CD1c-positive myeloid dendritic cell (primary cell): ENCODE measurements around the gene PPP1CA.
"Not testable (repeated sequence)": the region's sequence is repeated elsewhere in the genome, so short reads cannot be mapped to it uniquely, and the experiment has no call there.

ENCODE experiments used
- DNase-seq: peaks from one replicate; pipeline ENCODE4 v3.0.0-alpha.2; 2016; ENCODE audit errors: extremely low spot score

PPP1CA gene

DNA sequence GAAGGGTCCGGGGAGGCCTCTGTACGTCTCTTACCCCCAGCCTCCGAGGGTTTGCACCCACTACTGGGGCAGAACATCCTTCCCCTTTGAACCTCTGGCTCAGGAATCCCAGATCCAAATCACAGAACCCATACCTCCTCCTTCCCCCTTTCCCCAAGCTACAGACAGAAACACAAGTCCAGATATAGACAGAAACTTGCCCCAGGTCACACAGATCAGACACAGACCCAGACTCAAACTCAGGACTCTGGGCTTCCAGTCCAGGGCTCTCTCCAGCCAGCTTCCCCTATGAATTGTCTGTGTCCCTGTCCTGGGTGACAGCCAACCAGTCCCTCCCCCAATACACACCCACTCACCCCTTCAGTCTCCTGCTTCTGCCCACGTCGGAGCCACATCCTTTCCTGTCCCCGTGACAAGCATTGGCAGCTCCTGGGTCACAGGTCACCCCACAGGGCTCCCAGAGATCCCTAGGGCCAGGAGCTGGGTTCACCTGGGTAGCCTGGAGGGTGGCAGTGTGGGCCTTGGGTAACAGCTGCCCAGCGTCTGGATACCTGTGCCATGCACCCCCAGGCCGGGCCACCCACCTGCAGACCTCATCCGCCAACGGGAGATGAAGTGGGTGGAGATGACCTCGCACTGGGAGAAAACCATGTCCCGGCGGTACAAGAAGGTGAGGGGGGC lies 3.0 kb upstream of the PPP1CA start:
- DNase-seq: peak; percentile 86

- not testable (repeated sequence) for DNase-seq
Observed at GRCh38 chr11:67403085-67403484, 1.4 kb upstream of the PPP1CA start.

DNA sequence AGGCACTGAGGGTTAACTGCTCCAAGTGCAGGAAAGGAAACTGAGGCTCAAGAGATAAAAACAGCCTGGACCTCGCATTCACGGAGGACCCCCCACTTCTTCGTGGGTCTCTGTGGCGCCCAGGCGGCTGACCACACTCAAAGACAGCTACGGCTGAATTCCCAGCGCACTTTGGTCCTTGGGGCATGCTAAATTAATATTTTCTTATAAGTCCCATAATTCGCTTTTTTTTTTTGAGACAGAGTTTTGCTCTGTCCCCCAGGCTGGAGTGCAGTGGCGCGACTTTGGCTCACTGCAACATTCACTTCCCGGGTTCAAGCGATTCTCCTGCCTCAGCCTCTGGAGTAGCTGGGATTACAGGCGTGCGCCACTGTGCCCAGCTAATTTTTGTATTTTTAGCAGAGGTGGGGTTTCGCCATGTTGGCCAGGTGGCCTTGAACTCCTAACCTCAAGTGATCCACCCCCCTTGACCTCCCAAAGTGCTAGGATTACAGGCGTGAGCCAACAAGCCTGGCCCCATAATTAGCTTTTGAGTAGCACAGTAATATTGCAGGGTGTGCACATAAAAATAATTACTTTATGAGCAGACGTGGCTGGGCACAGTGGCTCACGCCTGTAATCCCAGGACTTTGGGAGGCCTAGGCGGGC lies 658 bp upstream of the PPP1CA start:
- DNase-seq: not testable (repeated sequence)

DNA sequence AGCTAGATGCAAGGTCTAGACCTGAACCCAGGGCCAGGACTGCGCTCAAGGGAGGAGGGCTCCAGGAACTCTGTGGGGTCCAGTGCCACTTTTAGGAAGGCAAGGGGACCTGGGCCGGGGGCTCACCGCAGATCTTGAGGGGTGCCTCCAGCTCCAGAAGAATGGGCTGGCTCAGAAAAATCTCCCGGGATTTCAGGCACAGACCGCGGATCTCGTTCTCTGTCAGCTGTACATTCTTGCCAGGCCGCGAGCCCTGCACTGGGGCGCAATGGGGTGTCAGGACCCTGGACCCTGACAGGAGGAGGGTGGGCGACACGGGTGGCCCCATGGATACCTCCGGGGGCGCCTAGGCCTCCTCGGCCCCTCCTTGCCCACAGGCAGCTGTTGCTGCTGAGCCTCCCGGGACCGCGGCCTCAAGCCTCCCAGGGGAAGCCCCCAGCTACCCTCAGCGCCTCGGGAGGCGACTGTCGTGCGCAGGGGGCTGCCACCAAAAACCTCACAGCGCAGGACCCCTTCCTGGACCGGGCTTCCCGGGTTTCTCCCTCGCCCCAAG lies 640 bp downstream of the PPP1CA start:
- no peak for DNase-seq

GRCh38 chr11:67400251-67400941 lies 1.3 kb downstream of the PPP1CA start:
- DNase-seq: no peak

DNA sequence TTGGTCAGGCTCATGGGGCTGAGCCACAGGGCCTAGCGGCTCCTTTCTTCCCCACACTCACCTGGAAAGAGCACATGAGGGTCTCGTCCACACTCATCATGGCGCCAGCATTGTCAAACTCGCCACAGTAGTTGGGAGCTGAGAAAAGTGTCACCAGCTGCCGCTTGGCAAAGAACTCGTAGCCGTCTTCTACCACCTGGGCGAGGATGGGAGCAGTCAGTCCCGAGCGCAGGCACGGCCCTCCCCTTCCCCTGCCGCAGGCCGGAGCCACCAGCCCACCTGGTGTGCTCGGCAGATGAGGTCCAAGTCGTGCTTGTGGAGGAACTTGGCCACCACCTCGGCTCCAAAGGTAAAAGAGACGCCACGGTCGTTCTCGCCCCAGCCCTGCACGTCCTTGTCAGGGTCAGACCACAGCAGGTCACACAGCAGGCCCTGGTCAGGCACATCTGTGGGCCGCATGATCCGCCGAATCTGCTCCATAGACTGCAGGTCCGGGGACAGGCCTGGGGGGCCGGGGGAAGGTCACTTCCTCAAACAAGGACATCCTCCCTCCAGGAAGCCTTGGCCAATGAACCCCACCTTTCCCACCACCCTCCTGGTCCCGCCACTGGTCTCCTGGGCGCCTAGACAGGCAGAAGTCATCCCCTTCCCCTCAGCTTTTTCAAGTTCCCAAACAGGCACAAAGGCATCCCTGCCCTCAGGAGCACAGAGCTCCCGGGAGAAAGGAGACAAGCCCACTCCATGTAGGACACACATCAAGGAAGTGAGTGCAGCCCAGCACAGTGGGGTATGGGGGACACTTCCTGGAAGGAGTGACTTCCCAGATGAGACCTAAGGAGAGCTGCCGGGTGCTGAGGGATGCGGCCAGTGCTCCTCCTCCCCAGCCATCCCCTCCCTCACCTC lies 2.7 kb downstream of the PPP1CA start:
- no peak for DNase-seq

- DNase-seq: no peak
Observed at GRCh38 chr11:67397986-67398660, 3.5 kb downstream of the PPP1CA start.

DNA sequence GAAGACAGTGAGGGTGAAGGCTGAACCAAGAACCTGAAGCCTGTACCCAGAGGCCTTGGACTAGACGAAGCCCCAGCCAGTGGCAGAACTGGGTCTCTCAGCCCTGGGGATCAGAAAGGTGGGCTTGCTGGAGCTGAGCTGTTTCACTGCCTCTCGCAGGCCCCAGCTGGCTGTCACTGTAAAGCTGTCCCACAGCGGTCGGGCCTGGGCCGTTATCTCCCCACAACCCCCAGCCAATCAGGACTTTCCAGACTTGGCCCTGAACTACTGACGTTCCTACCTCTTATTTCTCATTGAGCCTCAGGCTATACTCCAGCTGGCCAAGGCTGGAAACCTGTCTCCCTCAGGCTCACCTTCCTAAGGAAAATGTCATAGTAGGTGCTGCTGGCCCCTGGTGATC lies 4.1 kb downstream of the PPP1CA start:
- no peak for DNase-seq

DNA sequence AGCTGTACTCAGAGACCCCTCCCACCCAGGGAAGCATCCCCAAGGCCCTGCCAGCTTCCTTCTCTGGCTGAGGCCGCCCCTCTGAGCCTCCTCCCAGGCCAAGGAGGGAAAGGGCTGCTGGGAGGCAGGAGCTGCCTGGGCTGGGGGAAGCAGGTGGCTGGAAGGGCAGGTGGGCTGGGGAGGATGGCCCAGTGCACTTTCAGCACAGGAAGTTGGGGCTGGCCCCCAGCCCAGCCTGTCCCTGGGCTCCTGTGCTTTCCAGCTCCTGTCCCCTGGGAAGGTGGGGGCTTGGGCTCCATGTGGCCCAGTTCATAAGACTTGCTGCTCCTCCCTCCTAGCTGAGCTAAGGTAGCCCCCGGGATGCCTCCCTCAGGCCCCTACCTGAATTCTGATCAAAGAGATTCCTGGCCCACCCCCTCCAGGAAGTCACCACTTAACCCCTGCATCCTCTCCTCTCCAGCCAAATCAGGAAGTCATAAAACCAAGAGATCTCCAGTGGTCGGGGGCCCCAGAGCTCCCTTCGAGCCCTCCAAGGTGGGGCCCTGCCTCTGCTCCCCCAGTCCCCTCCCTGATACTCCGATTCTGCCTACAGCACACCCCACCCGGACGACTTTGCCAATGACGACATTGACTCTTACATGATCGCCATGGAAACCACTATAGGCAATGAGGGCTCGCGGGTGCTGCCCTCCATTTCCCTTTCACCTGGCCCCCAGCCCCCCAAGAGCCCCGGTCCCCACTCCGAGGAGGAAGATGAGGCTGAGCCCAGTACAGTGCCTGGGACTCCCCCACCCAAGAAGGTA lies 4.9 kb downstream of the PPP1CA start:
- no peak for DNase-seq

DNA sequence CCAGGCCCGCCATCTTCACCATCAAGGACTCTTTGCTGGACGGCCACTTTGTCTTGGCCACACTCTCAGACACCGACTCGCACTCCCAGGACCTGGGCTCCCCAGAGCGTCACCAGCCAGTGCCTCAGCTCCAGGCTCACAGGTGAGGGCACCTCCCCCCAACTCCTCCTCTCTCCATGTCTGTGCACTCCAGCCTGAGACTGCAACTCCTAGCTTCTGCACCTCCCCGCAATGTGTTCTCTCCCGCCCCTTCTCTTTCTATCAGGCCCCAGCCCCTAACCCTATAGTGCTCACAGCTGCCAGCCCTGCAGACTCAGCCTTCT lies 5.4 kb downstream of the PPP1CA start:
- no peak for DNase-seq

GRCh38 chr11:67395555-67396258 lies 6.0 kb downstream of the PPP1CA start:
- no peak for DNase-seq

- DNase-seq: no peak
Observed at GRCh38 chr11:67393990-67394389, 7.7 kb downstream of the PPP1CA start.

GRCh38 chr11:67393437-67393836 lies 8.2 kb downstream of the PPP1CA start:
- no peak for DNase-seq

- no peak for DNase-seq
Observed at GRCh38 chr11:67392183-67392715, 9.4 kb downstream of the PPP1CA start.

GRCh38 chr11:67391304-67392182 lies 10.1 kb downstream of the PPP1CA start, which contains the start of gene RAD9A:
TSS of gene RAD9A (plus strand) at chr11:67391986. CDS start at chr11:67392045, 59 bp downstream.
- DNase-seq: peak; percentile 97

DNA sequence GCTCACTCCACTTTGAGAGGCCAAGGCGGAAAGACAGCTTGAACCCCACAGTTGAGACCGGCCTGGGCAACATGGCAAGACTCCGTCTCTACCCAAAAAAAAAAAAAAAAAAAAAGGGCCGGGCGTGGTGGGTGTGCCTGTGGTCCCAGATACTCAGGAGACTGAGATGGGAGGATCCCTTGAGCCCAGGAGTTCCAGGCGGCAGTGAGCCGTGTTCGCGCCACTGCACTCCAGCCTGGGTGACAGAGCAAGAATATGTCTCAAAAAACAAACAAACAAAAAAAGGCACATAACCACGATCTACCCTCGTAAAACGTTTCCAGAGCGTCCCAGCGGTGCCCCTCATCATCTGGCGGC lies 10.7 kb downstream of the PPP1CA start:
- no peak for DNase-seq

DNA sequence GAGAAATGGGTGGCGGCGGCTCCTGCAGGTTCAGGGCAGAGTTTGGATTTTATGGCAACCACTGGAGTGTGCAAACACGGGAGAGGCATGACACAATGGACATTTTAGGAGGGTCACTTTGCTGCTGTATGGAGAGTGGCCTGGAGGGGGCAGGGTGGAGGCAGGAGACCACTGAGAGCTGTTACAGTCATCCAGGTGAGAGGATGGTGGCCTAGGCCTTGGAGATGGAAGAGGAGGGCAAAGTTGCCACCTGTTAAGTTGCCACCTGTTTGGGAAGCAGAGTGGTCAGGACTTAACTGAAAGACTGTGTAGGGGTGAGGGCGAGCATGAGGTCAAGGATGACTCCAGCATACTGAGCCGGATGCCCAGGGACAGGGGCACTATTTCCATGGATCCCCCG lies 12.2 kb downstream of the PPP1CA start:
- no peak for DNase-seq

DNA sequence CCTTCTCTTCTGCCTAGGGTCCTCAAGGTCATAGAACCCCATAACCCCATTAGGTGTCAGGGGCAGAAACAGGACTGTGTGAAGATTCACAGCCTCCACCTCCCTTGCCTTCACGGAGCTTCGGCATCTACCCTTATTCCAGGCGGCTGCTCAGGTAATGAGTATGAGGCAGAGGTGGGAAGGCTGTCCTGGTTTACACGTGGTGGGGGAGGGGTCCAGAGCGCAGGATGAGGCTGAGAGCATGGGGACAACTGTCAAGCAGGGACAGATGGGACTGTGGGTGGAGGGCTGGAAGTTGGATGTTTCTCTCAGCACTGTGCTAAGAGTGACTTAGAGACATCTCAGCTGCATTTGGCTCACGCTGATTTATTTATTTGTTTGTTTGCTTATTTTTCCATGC lies 14.1 kb downstream of the PPP1CA start:
- DNase-seq: no peak

DNA sequence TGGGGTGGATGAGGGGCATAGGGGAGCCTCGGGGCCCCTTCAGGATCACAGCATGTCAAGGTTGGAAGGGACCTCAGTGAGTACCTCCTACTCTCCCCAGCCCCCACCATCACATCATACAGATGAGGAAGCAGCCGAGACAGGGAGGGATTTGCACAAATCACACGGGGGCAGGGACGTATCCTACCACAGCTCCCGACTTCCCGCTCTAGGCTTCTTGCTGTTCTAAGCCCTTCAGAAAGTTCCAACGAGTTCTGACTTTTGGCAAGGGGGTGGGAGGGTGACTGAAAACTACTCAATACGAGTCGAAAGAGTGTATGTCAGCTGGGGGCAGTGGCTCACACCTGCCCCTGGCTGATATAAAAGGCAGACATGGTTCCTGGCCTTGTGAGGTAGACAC lies 14.6 kb downstream of the PPP1CA start:
- DNase-seq: peak; percentile 55
